OCI-LY3 (cell line): Measurements from ENCODE around the gene RACGAP1.

ENCODE experiments used
- EZH2phosphoT487 ChIP-seq: fragments of 200-600 bp; shearing (Covaris generic); IDR thresholded peaks from 2 replicates; pipeline ENCODE4 v1.6.1; 2018; ENCODE audit warnings: antibody characterized with exemption, mixed run types, low read depth
- TF ChIP-seq, protein P1 (sequence below): fragments of 200-600, 300-600 bp; sonication (generic); IDR thresholded peaks from 2 replicates; pipeline ENCODE4 v1.5.1; 2014; ENCODE audit warnings: antibody characterized with exemption, low read length, low read depth

DNA sequence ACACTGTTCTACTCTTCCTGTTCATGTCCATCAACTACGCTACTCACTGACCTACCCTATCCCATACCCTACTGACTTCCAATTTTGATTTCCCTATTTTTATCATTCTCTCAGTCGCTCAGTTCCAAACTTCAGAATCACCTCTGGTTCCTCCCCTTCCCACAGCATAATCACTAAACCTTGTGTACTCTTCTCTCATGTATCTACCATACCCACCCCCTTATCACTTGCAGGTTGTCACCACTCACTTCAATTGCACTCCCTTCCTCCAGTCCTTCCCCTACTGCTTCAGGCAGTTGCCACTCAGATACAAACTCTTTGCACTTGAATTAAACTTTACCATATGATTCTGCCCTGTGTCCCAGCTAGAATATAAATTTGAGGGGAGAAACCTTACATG, 6.3 kb downstream of the RACGAP1 start:
- TF ChIP-seq, protein P1, sequence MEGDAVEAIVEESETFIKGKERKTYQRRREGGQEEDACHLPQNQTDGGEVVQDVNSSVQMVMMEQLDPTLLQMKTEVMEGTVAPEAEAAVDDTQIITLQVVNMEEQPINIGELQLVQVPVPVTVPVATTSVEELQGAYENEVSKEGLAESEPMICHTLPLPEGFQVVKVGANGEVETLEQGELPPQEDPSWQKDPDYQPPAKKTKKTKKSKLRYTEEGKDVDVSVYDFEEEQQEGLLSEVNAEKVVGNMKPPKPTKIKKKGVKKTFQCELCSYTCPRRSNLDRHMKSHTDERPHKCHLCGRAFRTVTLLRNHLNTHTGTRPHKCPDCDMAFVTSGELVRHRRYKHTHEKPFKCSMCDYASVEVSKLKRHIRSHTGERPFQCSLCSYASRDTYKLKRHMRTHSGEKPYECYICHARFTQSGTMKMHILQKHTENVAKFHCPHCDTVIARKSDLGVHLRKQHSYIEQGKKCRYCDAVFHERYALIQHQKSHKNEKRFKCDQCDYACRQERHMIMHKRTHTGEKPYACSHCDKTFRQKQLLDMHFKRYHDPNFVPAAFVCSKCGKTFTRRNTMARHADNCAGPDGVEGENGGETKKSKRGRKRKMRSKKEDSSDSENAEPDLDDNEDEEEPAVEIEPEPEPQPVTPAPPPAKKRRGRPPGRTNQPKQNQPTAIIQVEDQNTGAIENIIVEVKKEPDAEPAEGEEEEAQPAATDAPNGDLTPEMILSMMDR, result no peak
- no peak for TF ChIP-seq EZH2phosphoT487
